H1 (cell line): ENCODE results near the gene CLN5. TPM values are rescaled to one million over a fixed set of nuclear protein-coding genes. Genes with fewer than 3 reads are reported as not detected.

Source experiments
- CEBPB ChIP-seq: IDR thresholded peaks from 2 replicates; pipeline ENCODE4 v1.6.1; 2012; ENCODE audit warnings: low read depth, low read length
- RBBP5 ChIP-seq: IDR thresholded peaks from 2 replicates; pipeline ENCODE4 v1.7.1; 2012; ENCODE audit warnings: low read depth, mild to moderate bottlenecking, inconsistent platforms, low read length, moderate library complexity, borderline replicate concordance
- TEAD4 ChIP-seq: IDR thresholded peaks from 2 replicates; pipeline ENCODE4 v1.6.1; 2012; ENCODE audit warnings: low read depth, low read length, inconsistent platforms, mixed read lengths
- YY1 ChIP-seq: IDR thresholded peaks from 2 replicates; pipeline ENCODE4 v1.6.1; 2011; ENCODE audit warnings: low read depth, mild to moderate bottlenecking, low read length
- polyA plus RNA-seq, 7 experiments: library from polyadenylated mRNA; depleted of rRNA in 3 of 7; stranded (reverse) in 5 of 7; unstranded in 2 of 7; fragments of >200 nt in 5 of 7; fragments of 200-250 nt in 2 of 7; gene quantifications; 1 replicate in 5 of 7; 2 replicates in 1 of 7; 4 replicates in 1 of 7; pipeline versions ENCODE4 v1.2.1 to v1.2.3, GENCODE V29; 2011 to 2013; ENCODE audit warnings: missing spikeins in 2 of 7, mixed read lengths in 2 of 7
- total RNA-seq: library from RNA; stranded (reverse); fragmentation: NEBNext Ultra II Directional; extraction: Animal tissue kit (Norgen Biotek cat#: 25700); gene quantifications from 2 replicates; pipeline ENCODE4 v1.2.1, GENCODE V29; 2021
- TF ChIP-seq, protein P1 (sequence below): IDR thresholded peaks from 2 replicates; pipeline ENCODE4 v1.6.1; 2011; ENCODE audit warnings: low read length, improper control_type of control experiment

Gene CLN5
- total and polyA plus RNA-seq, 2 of the 8 experiments (the other 6 are each of a cell fraction or from before 2014, with no cell fraction given) = 5.3 to 10.1 TPM

DNA sequence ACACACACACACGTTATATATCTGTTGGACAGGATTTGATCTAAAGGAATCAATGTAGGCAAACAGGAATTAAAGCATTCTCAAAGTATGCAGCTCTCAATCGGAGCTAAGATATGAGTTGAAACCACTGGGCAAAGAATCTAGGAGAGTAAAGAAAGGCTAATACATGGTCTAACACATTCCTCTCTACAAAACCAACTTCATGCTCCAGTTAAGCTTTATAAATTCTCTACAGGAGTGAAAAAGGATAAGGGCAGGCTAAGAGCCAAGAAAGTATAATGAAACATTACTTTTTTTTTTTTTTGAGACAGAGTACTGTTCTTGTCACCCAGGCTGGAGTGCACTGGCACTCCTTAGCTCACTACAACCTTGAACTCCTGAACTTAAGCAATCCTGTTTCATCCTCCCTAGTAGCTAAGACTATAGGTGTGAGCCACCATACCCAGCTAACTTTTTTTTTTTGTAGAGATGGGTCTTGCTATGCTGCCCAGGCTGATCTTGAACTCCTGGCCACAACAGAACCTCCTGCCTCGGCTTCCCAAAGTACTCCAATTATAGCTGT lies 24.5 kb downstream of the CLN5 start (continued):
- TF ChIP-seq CEBPB (no peak), TEAD4 (no peak), YY1 (no peak), RBBP5 (no peak)
- TF ChIP-seq, protein P1, sequence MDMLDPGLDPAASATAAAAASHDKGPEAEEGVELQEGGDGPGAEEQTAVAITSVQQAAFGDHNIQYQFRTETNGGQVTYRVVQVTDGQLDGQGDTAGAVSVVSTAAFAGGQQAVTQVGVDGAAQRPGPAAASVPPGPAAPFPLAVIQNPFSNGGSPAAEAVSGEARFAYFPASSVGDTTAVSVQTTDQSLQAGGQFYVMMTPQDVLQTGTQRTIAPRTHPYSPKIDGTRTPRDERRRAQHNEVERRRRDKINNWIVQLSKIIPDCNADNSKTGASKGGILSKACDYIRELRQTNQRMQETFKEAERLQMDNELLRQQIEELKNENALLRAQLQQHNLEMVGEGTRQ = no peak
